AG04449 (cell line): ENCODE data around the gene ETS1.

Source experiments
- CTCF ChIA-PET: fragments of 350-600 bp; formaldehyde crosslinking; extraction: SDS; loops from one replicate; lab custom pipeline; 2021; ENCODE audit warnings: antibody characterized with exemption; lab: Yijun Ruan, JAX
- POLR2A ChIA-PET: fragments of 400-600, 350-600 bp; formaldehyde crosslinking; extraction: SDS; loops from one replicate; lab custom pipeline; 2020; ENCODE audit warnings: antibody characterized with exemption, inconsistent platforms; lab: Yijun Ruan, JAX
- DNase-seq: peaks from one replicate; pipeline ENCODE4 v3.0.0-alpha.2; 2010; ENCODE audit warnings: low read depth, low spot score
- H3K4me3 ChIP-seq: 2 replicates; pipeline ENCODE4 v1.5.1; 2011; ENCODE audit warnings: low read depth, mild to moderate bottlenecking, control low read depth, low read length
- TF ChIP-seq, protein P1 (sequence below): IDR thresholded peaks from one replicate; pipeline ENCODE4 v1.5.1; 2011; ENCODE audit warnings: mild to moderate bottlenecking, moderate library complexity, low read length, control low read depth, inconsistent platforms; ENCODE audit not compliant: insufficient read depth; ENCODE audit errors: missing control alignments

ETS1 gene

DNA sequence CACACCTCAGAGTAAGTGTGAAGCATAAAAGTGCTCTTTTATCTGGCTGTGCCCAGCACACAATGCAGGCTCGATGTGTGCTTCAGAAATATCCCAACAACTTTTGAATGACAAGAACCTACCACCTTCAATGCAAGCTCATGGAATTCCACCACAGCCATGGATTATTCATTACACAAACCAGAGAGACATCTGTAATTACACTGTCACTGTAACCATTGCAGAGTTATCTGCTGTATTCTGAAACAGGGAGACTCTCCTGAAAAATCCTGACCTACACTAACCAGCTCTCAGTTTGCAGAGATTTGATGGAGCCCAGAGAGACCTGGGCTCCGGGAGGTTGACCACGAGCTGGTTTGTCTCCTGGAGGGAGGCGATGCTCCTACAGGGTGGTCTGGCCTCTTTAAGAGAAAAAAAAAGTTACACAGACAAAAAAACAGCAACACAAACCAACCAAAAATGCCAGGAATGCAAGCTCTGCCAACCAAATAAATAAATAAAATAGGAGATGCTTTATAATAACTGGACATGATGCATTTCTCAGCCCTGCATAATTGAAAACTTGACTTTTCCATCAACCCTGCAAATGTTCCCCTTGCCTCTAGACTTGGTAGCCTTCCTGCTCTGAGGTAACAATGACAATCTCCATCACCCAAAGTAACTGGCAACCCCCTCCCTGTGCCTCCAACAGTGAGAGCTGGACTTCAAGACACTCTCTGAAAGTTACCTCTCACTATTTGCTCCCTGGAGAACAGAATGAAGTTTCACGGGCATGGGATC, 69.7 kb downstream of the ETS1 start:
- TF ChIP-seq, protein P1, sequence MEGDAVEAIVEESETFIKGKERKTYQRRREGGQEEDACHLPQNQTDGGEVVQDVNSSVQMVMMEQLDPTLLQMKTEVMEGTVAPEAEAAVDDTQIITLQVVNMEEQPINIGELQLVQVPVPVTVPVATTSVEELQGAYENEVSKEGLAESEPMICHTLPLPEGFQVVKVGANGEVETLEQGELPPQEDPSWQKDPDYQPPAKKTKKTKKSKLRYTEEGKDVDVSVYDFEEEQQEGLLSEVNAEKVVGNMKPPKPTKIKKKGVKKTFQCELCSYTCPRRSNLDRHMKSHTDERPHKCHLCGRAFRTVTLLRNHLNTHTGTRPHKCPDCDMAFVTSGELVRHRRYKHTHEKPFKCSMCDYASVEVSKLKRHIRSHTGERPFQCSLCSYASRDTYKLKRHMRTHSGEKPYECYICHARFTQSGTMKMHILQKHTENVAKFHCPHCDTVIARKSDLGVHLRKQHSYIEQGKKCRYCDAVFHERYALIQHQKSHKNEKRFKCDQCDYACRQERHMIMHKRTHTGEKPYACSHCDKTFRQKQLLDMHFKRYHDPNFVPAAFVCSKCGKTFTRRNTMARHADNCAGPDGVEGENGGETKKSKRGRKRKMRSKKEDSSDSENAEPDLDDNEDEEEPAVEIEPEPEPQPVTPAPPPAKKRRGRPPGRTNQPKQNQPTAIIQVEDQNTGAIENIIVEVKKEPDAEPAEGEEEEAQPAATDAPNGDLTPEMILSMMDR, result no peak
- no peak for DNase-seq
- peak overlapping the region; percentile 82 for H3K4me3 ChIP-seq
- ChIA-PET POLR2A (interaction anchor here (0.7 to 2.3 kb wide), 5 partner anchors 9 to 220 kb away, joined by 3 to 10 read pairs (median 4); no protein-coding TSS in a partner anchor), CTCF (interaction anchor here (0.6 to 8.0 kb wide), 13 partner anchors 11 to 360 kb away, joined by 3 to 106 read pairs (median 4); no protein-coding TSS in a partner anchor)

DNA sequence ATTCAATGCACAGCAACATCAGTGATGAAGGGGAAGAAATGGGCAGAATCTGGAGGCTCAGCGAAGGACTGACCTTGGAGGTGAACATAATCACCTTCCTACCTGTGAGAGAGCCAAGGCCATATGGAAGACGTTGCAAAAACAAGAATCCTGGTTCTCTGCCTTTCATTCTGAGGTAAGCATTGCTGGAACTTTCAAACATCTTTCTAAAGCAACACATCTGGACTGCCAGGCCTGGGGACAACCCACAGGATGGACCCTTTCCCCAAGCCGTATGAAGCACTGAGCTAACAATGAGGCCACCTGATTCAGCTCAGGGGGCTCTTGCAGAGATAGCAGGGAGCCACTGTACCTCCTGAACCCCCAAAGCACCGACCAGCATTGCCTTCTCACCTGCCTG, 70.5 kb downstream of the ETS1 start:
- ChIA-PET POLR2A (interaction anchor here (1.3 kb wide), 1 partner anchor 49 kb away, joined by 4 read pairs; no protein-coding TSS in a partner anchor), CTCF (interaction anchor here (1.0 to 8.0 kb wide), 11 partner anchors 9 to 359 kb away, joined by 3 to 106 read pairs (median 4); no protein-coding TSS in a partner anchor)
- TF ChIP-seq, protein P1, result no peak
- peak overlapping the region; percentile 82 for H3K4me3 ChIP-seq
- DNase-seq, result no peak

DNA sequence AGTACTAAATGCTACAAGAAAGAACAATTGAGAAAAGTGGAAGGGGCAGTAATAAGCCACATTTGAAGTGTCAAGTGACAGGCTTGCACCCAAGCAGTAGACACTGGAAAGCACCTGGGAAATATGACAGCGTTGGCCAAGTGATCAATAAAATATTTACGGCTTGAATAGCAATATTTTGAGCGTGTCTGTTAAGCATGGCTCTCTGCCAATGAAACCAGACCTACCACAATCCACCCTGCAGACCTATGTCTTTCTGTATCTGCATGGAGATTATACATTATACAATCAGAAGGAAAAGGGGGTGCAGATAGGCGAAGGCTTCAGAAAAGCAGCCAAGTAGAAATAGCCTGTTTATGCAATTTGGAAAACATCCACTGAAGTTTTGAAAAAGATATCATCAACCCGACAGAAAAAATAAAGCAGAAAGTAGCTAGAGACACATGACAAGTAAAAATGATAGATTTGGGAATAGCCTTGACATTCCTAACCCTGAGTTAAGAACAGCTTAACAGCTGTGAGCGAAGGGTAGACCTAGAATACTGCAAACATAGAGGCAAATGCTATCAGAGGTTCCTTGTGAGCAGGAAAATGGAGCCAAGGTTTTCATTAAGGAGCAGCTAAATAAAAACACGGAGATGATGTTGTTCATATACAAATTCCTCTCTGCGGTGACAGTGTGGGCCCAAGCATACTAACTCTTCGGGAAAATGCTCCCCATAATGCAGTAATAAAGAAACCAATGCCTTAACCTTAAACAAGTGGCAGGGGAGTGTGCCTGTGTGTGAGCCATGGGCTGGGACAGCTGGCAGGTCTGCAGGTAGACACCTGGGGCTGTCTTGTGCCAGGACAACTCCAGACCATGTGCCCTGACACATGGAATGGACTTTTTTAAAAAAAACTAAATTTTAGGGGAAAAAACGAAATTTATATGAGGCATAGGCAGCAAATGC, 71.3 kb downstream of the ETS1 start:
- ChIA-PET CTCF (interaction anchor here (1.0 to 8.0 kb wide), 8 partner anchors 8 to 358 kb away, joined by 3 to 106 read pairs (median 4); no protein-coding TSS in a partner anchor), POLR2A (no interaction called here)
- no peak for DNase-seq
- TF ChIP-seq, protein P1, result no peak
- peak overlapping the region; percentile 82 for H3K4me3 ChIP-seq

DNA sequence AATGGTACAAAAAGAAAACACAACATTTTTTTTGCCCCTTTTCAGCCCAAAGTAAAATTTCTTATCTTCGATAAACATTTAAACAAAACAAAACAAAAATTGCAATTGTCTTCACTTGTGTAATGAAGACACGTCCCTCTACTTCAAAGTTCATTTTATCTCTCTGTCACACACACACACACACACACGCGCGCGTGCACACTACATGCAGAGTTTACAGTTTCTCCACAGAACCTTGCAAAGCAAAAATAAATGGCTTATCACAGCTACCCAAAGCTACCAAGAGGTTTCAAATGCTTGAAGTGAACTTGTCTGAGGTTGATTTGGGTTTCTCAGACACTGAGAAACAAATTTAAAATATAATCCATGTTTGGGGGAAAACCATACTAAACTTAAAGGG, 72.3 kb downstream of the ETS1 start:
- no peak overlapping the region for H3K4me3 ChIP-seq
- TF ChIP-seq, protein P1, result no peak
- DNase-seq, result no peak
- ChIA-PET POLR2A (no interaction called here), CTCF (interaction anchor here (2.7 to 8.0 kb wide), 2 partner anchors 116 to 357 kb away, joined by 13 to 106 read pairs; no protein-coding TSS in a partner anchor)

DNA sequence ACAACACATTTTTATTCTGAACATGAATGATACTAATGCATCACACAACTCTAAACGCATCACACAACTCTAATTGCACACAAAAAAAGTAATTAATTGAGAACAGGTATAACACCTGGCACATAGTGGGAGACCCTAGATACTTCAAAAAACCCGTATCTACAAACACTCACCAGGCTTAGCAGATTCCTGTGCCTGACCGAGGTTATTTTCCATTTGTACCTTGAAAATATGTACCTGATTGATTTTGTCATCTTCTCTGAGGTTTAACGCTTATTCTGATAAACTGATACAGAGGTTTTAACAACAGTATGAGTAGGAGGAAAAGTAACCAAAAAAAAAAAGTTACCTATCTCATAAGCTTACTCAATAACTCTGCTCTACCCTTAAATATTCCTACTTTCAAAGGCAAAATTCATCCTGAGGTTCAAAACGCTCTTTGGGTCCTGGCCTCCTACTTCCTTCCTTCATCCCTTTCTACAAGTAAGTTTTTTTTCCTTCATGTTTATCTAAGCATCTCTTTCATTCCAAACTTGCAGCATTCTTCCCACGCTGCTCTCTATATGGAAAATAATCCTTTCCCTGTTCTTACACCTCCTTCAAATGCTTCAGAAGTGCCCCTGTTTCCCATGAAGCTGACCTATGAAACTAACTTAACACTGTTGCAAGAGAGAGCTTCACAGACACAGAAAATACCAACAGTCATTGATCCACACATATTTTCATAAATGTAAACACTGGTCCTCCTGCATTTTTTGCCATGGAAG, 73.3 kb downstream of the ETS1 start:
- CTCF ChIA-PET, result interaction anchor here (8.0 kb wide), 1 partner anchor 117 kb away, joined by 106 read pairs; no protein-coding TSS in a partner anchor
- POLR2A ChIA-PET, result no interaction called here
- no peak overlapping the region for H3K4me3 ChIP-seq
- TF ChIP-seq, protein P1, result no peak
- no peak for DNase-seq
